Measurements from ENCODE around the gene AFG1L.
"Not testable (repeated sequence)": the region's sequence is repeated elsewhere in the genome, so short reads cannot be mapped to it uniquely, and the experiment has no call there.

AFG1L gene

DNA sequence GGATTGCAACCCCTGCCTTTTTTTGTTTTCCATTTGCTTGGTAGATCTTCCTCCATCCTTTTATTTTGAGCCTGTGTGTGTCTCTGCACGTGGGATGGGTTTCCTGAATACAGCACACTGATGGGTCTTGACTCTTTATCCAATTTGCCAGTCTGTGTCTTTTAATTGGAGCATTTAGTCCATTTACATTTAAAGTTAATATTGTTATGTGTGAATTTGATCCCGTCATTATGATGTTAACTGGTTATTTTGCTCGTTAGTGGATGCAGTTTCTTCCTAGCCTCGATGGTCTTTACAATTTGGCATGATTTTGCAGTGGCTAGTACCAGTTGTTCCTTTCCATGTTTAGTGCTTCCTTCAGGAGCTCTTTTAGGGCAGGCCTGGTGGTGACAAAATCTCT, 94.3 kb downstream of the AFG1L start:
- not testable (repeated sequence) for H3K9ac ChIP-seq (ENCODE audit: low read length in 5 of 5); H3K27ac ChIP-seq (ENCODE audit: low read depth, low read length); H3K4me1 ChIP-seq (ENCODE audit: control insufficient read depth in 5 of 5, insufficient read depth in 5 of 5, low read length in 5 of 5); H3K4me3 ChIP-seq (ENCODE audit: low read depth in 1 of 5, low read length in 5 of 5); H3K27me3 ChIP-seq (ENCODE audit: control insufficient read depth in 5 of 5, insufficient read depth in 4 of 5, low read length in 5 of 5); H3K9me3 ChIP-seq (ENCODE audit: control insufficient read depth in 5 of 5, low read length in 5 of 5); H3K36me3 ChIP-seq (ENCODE audit: control insufficient read depth in 5 of 5, insufficient read depth in 5 of 5, low read length in 5 of 5)

GRCh38 chr6:108395297-108395696, 100.4 kb downstream of the AFG1L start:
- Histone ChIP-seq H3K9ac (ENCODE audit: low read length in 5 of 5) (no peak overlapping the region), H3K4me1 (ENCODE audit: control insufficient read depth in 5 of 5, insufficient read depth in 5 of 5, low read length in 5 of 5) (no peaks in the 10 kb centered on the region), H3K36me3 (ENCODE audit: control insufficient read depth in 5 of 5, insufficient read depth in 5 of 5, low read length in 5 of 5) (no peaks in the 10 kb centered on the region), H3K9me3 (ENCODE audit: control insufficient read depth in 5 of 5, low read length in 5 of 5) (no peaks in the 10 kb centered on the region), H3K27ac (ENCODE audit: low read depth, low read length) (no peak overlapping the region), H3K4me3 (ENCODE audit: low read depth in 1 of 5, low read length in 5 of 5) (no peak overlapping the region), H3K27me3 (ENCODE audit: control insufficient read depth in 5 of 5, insufficient read depth in 4 of 5, low read length in 5 of 5) (no peaks in the 10 kb centered on the region)

- no peak overlapping the region for H3K9ac ChIP-seq (ENCODE audit: low read length in 5 of 5)
Observed at GRCh38 chr6:108403236-108403635, 108.4 kb downstream of the AFG1L start.

DNA sequence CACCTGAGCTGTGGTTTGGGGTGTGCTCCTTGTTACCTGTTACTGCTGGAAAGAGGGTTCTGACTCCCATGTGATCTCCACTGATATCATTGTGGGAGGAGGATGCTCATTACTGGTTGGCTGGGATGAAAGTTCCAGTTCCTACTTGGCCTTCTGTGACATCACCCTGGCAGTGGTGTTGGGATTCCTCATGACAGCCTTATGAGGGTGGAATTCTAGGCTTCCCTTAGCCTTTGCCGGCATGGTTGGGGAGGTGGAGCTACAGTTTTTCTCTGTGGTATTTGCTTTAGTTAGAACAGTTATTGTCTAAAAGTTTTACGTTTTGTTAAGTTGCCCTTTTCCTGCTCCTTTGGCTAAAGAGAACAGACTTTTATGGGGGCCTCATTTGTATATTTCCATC, 112.1 kb downstream of the AFG1L start:
- H3K9ac ChIP-seq (ENCODE audit: low read length in 5 of 5): no peak overlapping the region
- H3K27ac ChIP-seq (ENCODE audit: low read depth, low read length): no peak overlapping the region
- peaks cover 0 to 7% (median 5%) of the 10 kb centered on the region in 5 donors for H3K4me1 ChIP-seq (ENCODE audit: control insufficient read depth in 5 of 5, insufficient read depth in 5 of 5, low read length in 5 of 5)
- no peak overlapping the region for H3K4me3 ChIP-seq (ENCODE audit: low read depth in 1 of 5, low read length in 5 of 5)
- H3K27me3 ChIP-seq (ENCODE audit: control insufficient read depth in 5 of 5, insufficient read depth in 4 of 5, low read length in 5 of 5): no peaks in the 10 kb centered on the region
- peaks cover 0 to 5% (median 0%) of the 10 kb centered on the region in 5 donors for H3K36me3 ChIP-seq (ENCODE audit: control insufficient read depth in 5 of 5, insufficient read depth in 5 of 5, low read length in 5 of 5)
- peaks cover 0 to 2% (median 0%) of the 10 kb centered on the region in 5 donors for H3K9me3 ChIP-seq (ENCODE audit: control insufficient read depth in 5 of 5, low read length in 5 of 5)

More at GRCh38 chr6:108403236-108403635, 108.4 kb downstream of the AFG1L start:
- Histone ChIP-seq H3K27ac (ENCODE audit: low read depth, low read length) (no peak overlapping the region), H3K36me3 (ENCODE audit: control insufficient read depth in 5 of 5, insufficient read depth in 5 of 5, low read length in 5 of 5) (peaks cover 0 to 5% (median 0%) of the 10 kb centered on the region in 5 donors), H3K9me3 (ENCODE audit: control insufficient read depth in 5 of 5, low read length in 5 of 5) (peaks cover 0 to 2% (median 0%) of the 10 kb centered on the region in 5 donors), H3K27me3 (ENCODE audit: control insufficient read depth in 5 of 5, insufficient read depth in 4 of 5, low read length in 5 of 5) (no peaks in the 10 kb centered on the region), H3K4me3 (ENCODE audit: low read depth in 1 of 5, low read length in 5 of 5) (no peak overlapping the region), H3K4me1 (ENCODE audit: control insufficient read depth in 5 of 5, insufficient read depth in 5 of 5, low read length in 5 of 5) (peaks cover 0 to 5% (median 2%) of the 10 kb centered on the region in 5 donors)

- Histone ChIP-seq H3K9ac (ENCODE audit: low read length in 5 of 5) (no peak overlapping the region), H3K27ac (ENCODE audit: low read depth, low read length) (no peak overlapping the region), H3K27me3 (ENCODE audit: control insufficient read depth in 5 of 5, insufficient read depth in 4 of 5, low read length in 5 of 5) (no peaks in the 10 kb centered on the region), H3K36me3 (ENCODE audit: control insufficient read depth in 5 of 5, insufficient read depth in 5 of 5, low read length in 5 of 5) (peaks cover 0 to 5% (median 0%) of the 10 kb centered on the region in 5 donors), H3K4me1 (ENCODE audit: control insufficient read depth in 5 of 5, insufficient read depth in 5 of 5, low read length in 5 of 5) (peaks cover 0 to 7% (median 5%) of the 10 kb centered on the region in 5 donors), H3K9me3 (ENCODE audit: control insufficient read depth in 5 of 5, low read length in 5 of 5) (peaks cover 0 to 2% (median 0%) of the 10 kb centered on the region in 5 donors), H3K4me3 (ENCODE audit: low read depth in 1 of 5, low read length in 5 of 5) (no peak overlapping the region)
Observed at GRCh38 chr6:108407904-108408827, 113.3 kb downstream of the AFG1L start.

DNA sequence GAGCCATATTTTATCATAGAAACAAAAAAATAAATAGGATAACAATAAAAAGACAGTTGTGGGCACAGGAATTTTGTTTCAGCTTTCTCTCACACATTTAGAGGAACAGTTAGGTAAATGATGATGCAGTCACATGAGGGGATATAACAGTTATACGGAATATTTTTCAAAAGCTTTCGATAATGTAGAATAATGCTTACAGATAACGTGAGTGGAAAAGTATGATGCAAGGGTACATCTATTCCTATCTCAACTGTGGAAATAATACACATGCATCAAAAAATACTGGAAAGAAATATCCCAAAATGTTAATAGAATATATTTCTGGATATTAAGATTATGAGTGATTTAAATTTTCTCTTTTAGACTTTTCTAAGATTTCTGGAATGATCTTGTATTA, 114.0 kb downstream of the AFG1L start:
- Histone ChIP-seq H3K27ac (ENCODE audit: low read depth, low read length) (no peak overlapping the region), H3K4me3 (ENCODE audit: low read depth in 1 of 5, low read length in 5 of 5) (no peak overlapping the region), H3K4me1 (ENCODE audit: control insufficient read depth in 5 of 5, insufficient read depth in 5 of 5, low read length in 5 of 5) (peaks cover 0 to 7% (median 5%) of the 10 kb centered on the region in 5 donors), H3K9ac (ENCODE audit: low read length in 5 of 5) (no peak overlapping the region), H3K9me3 (ENCODE audit: control insufficient read depth in 5 of 5, low read length in 5 of 5) (peaks cover 0 to 2% (median 0%) of the 10 kb centered on the region in 5 donors), H3K27me3 (ENCODE audit: control insufficient read depth in 5 of 5, insufficient read depth in 4 of 5, low read length in 5 of 5) (no peaks in the 10 kb centered on the region), H3K36me3 (ENCODE audit: control insufficient read depth in 5 of 5, insufficient read depth in 5 of 5, low read length in 5 of 5) (peaks cover 0 to 5% (median 0%) of the 10 kb centered on the region in 5 donors)

GRCh38 chr6:108416047-108416833, 121.4 kb downstream of the AFG1L start:
- not testable (repeated sequence) for H3K9me3 ChIP-seq (ENCODE audit: control insufficient read depth in 5 of 5, low read length in 5 of 5); H3K9ac ChIP-seq (ENCODE audit: low read length in 5 of 5); H3K4me3 ChIP-seq (ENCODE audit: low read depth in 1 of 5, low read length in 5 of 5); H3K27me3 ChIP-seq (ENCODE audit: control insufficient read depth in 5 of 5, insufficient read depth in 4 of 5, low read length in 5 of 5); H3K4me1 ChIP-seq (ENCODE audit: control insufficient read depth in 5 of 5, insufficient read depth in 5 of 5, low read length in 5 of 5); H3K36me3 ChIP-seq (ENCODE audit: control insufficient read depth in 5 of 5, insufficient read depth in 5 of 5, low read length in 5 of 5); H3K27ac ChIP-seq (ENCODE audit: low read depth, low read length)

DNA sequence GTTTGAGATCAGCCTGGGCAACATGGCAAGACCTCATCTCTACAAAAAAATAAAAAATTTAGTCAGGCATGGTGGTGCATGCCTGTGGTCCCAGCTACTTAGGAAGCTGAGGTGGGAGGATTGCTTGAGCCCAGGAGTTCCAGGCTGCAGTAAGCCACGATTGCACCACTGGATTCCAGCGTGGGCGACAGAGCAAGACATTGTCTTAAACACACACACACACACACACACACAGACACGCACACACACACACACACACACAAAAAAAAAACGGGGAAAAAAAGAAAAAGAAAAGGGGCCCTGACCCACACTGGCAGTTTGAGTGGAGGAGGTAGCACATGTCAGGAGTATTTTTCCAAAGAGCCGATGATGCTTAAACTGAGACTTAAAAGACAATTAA, 122.2 kb downstream of the AFG1L start:
- Histone ChIP-seq H3K4me1 (ENCODE audit: control insufficient read depth in 5 of 5, insufficient read depth in 5 of 5, low read length in 5 of 5) (no peaks in the 10 kb centered on the region), H3K9ac (ENCODE audit: low read length in 5 of 5) (no peak overlapping the region), H3K4me3 (ENCODE audit: low read depth in 1 of 5, low read length in 5 of 5) (no peak overlapping the region), H3K27me3 (ENCODE audit: control insufficient read depth in 5 of 5, insufficient read depth in 4 of 5, low read length in 5 of 5) (no peaks in the 10 kb centered on the region), H3K36me3 (ENCODE audit: control insufficient read depth in 5 of 5, insufficient read depth in 5 of 5, low read length in 5 of 5) (no peaks in the 10 kb centered on the region), H3K27ac (ENCODE audit: low read depth, low read length) (no peak overlapping the region), H3K9me3 (ENCODE audit: control insufficient read depth in 5 of 5, low read length in 5 of 5) (no peaks in the 10 kb centered on the region)

DNA sequence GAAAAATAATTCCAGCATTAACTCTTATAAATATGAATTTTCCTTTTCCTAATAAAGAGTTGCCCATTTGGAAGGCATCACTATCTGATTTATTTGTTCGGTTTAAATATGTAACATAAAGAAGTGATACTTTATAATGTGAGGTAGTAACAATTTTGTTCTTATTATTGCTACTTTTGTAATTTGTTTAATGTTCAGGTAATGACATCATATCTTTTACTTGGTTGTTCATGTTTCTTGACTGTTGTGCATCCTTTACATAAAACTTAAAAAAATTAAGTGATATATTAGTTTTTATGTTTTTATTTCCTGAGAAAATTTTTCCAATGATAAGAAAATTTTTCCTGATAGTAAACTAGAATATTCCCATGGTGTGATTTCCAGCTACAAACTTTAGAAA, 124.6 kb downstream of the AFG1L start:
- no peak overlapping the region for H3K4me3 ChIP-seq (ENCODE audit: low read depth in 1 of 5, low read length in 5 of 5)
- H3K27ac ChIP-seq (ENCODE audit: low read depth, low read length): no peak overlapping the region
- H3K4me1 ChIP-seq (ENCODE audit: control insufficient read depth in 5 of 5, insufficient read depth in 5 of 5, low read length in 5 of 5): no peaks in the 10 kb centered on the region
- no peaks in the 10 kb centered on the region for H3K36me3 ChIP-seq (ENCODE audit: control insufficient read depth in 5 of 5, insufficient read depth in 5 of 5, low read length in 5 of 5)
- no peaks in the 10 kb centered on the region for H3K9me3 ChIP-seq (ENCODE audit: control insufficient read depth in 5 of 5, low read length in 5 of 5)
- no peak overlapping the region for H3K9ac ChIP-seq (ENCODE audit: low read length in 5 of 5)
- no peaks in the 10 kb centered on the region for H3K27me3 ChIP-seq (ENCODE audit: control insufficient read depth in 5 of 5, insufficient read depth in 4 of 5, low read length in 5 of 5)
